Sigmoid colon (tissue), 4 donors: ENCODE data around the gene ZNF521.

Experiments used
- CTCF ChIP-seq, 4 experiments: fragments of 450-650 bp in 3 of 4; fragments of 200-600 bp in 1 of 4; IDR thresholded peaks; one replicate each; pipeline ENCODE4 v1.5.1; 2016 to 2019; ENCODE audit warnings: antibody characterized with exemption in 4 of 4, mild to moderate bottlenecking in 3 of 4, moderate library complexity in 2 of 4
- POLR2A ChIP-seq, 2 donors: fragments of 450-650 bp; IDR thresholded peaks; one replicate each; pipeline ENCODE4 v1.6.1; 2016; ENCODE audit warnings: antibody characterized with exemption in 2 of 2, mild to moderate bottlenecking in 2 of 2, moderate library complexity in 2 of 2
- POLR2AphosphoS5 ChIP-seq, 4 donors: sonication (generic); formaldehyde crosslinking; IDR thresholded peaks; one replicate each; pipeline ENCODE4 v1.6.1; 2017; ENCODE audit warnings: antibody characterized with exemption in 4 of 4

- TF ChIP-seq CTCF (IDR thresholded peaks at IDR 0.05) (no peak), POLR2A (IDR thresholded peaks at IDR 0.05) (no peak), POLR2AphosphoS5 (IDR thresholded peaks at IDR 0.05) (no peak)
Observed at GRCh38 chr18:25300492-25300891, 51.5 kb downstream of the ZNF521 start.
